ENCODE measurements around the gene CYGB. TPM values are rescaled to one million over a fixed set of nuclear protein-coding genes. Genes with fewer than 3 reads are reported as not detected.

Gene CYGB
- total RNA-seq, 1 experiment from 2014 or later = 0.62 TPM

DNA sequence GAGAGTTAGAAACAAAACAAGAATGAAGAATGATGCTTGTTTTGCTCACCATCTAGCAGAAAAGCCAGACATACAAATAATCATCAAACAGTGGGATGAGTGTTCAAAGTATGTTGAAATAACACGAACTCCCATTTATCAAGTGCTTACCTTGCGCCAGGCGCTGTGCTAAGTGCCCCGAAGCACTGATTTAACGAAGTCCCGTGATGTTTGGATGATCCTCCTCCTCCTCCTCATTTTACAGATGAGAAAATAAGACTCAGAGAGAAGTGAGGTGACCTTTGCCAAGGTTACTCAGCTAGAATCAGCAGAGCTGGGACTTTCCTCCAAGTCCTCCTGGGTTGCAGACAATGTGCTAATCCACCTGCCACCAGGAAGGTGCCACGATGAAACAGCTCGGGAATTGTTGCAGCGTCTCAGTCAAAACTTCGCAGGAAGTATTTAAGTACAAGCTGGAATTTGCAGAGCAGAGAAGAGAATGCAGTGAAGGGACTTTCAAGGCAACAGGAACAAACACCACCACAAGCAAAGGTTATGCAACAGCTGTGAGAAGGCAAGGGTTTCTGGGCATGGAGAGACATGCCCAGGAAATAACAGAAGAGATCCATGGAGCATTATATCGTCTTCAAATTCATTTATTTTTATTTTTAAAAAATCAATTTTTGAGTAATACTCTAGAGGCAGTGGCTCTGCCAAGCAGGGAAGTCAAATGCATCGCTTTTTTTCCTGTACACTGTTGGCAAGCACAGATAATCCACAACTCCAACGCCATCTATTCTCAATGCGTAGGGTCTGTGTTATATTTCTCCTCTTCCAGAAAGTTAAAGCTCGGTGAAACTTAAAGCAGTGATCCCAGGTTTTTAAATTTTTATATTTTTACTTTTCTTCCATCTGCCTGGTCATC is 13.5 kb upstream of the CYGB start:
- no peak for DNase-seq (ENCODE audit: low read depth)

GRCh38 chr17:76549539-76549938 is 12.0 kb upstream of the CYGB start:
- no peak for DNase-seq (ENCODE audit: low read depth)

GRCh38 chr17:76549215-76549518 is 11.7 kb upstream of the CYGB start:
- DNase-seq (ENCODE audit: low read depth) = no peak

GRCh38 chr17:76548378-76549214 is 11.1 kb upstream of the CYGB start:
- DNase-seq (ENCODE audit: low read depth) = no peak

- DNase-seq (ENCODE audit: low read depth) = no peak
Measured at GRCh38 chr17:76547642-76548202, 10.2 kb upstream of the CYGB start.

DNA sequence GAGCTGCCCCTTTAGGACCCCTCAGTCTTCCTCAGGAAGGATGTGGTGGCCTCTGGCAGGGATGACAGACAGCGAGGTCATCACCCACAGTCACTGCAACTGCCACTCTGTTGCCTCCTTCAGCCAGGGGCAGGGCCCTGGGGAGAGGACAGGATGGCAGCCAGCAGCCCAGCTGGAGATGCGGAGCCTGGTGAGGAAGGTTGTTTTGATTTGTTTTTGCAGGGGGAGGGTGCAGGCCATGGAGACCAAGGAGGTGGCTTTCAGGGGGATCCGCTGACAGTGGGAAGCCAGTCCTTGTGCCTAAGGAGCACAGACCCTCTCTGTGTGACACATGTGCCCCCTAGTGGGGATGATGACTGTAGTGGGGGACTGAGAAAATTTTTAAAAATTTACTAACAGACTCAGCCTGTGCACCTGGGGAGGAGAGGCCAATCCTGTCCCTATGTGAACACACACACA is 9.7 kb upstream of the CYGB start:
- DNase-seq (ENCODE audit: low read depth) = peak; percentile 82

DNA sequence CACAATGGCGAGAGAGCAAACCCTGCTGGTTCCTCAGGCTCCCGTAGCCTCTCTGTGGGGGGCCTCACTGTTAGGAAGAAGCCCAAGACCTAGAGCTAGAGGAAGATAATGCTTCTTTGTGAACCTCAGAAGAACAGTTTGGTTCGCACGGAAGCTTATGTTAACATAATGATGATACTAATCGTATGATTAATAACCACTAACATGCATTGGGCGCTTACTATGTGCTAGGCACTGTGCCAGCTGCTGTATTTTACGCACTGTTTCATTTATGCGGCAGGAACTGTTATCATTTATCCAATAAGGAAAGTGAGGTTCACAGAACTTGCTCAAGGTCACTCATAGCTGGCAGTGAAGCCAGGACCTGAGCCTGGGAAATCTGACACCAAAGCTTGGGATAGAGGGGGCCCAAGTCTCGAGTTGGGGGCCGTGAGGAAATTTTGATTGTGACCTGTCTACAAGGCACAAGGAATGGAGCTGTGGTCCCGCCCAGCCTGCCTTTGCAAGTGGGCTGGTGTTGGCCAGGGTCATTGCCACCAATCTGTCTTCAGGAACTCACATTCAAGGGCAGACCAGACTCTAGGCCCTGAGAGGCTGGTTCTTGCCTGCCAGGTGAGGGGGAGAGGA is 9.2 kb upstream of the CYGB start:
- DNase-seq (ENCODE audit: low read depth) = peak; percentile 95

DNA sequence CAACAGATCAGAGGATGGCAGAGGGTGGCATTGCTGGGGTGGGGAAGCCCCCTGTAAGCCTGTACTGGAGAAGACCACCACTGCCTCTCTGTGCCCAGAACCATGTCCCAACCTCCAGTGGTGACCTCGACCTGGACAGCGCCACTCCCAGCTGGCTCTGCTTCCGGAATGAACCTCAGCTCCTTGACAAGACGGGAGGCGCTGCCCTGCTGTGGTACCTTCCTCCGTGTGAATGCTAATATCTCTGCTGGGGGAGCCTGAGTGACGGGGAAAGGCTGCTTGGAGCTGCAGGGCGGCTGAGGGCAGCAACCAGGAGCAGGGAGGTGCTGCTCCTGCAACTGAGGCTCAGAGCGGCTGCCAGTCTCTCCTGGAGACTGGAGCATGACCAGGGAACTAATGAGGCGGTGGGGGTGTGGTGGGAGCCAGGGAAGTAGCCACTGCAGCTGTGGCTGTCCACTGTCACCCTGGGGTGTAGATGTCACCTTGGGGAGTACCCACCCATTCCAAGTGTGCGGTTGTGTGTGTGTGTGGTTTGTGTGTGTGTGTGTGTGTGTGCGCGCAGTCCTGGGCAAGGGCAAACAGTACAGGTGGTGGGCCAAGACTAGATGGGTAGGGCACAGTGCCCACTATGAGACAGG is 8.5 kb upstream of the CYGB start:
- no peak for DNase-seq (ENCODE audit: low read depth)

- DNase-seq (ENCODE audit: low read depth) = no peak
Measured at GRCh38 chr17:76544546-76545365, 7.2 kb upstream of the CYGB start.

GRCh38 chr17:76543826-76544545 is 6.5 kb upstream of the CYGB start:
- no peak for DNase-seq (ENCODE audit: low read depth)

DNA sequence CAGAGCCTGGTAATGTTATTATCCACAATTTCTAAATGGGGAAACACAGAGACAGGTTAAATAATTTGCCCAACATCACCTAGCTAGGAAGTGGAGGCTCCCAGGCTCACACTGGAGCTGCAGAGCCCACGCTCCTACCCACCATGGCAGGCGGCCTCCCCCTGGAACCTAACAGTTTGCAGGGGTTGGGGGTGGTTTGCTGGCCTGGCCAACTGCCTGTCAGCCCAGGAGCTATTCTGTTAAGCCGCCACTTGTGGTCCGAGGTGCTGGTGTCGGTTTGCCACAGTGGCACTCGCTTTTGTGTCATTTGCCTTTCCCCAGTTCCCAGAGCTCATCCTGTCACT is 5.9 kb upstream of the CYGB start:
- no peak for DNase-seq (ENCODE audit: low read depth)

- no peak for DNase-seq (ENCODE audit: low read depth)
Measured at GRCh38 chr17:76542984-76543383, 5.5 kb upstream of the CYGB start.

DNA sequence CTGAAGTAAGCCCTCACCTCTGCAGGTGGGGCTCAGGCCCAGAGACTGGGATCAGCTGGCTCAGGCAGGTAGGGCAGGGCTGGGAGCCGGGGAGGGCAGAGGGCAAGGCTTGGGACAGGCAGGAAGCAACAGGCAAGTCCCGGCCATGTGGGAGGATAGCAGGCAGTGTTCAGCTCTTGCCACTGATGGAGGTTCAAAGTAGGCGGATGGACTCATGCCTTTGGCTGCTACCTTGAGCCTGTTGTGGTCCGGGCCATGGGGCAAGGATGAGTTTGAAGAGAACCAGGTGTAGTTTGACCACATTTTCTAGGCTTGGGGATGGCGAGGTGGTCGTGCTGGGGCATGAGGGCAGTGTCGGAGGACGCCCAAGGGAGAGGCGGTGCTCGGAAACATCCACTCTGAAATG is 5.1 kb upstream of the CYGB start:
- no peak for DNase-seq (ENCODE audit: low read depth)

GRCh38 chr17:76541739-76542454 is 4.4 kb upstream of the CYGB start:
- DNase-seq (ENCODE audit: low read depth) = no peak

- peak; percentile 67 for DNase-seq (ENCODE audit: low read depth)
Measured at GRCh38 chr17:76540381-76541300, 3.1 kb upstream of the CYGB start.

DNA sequence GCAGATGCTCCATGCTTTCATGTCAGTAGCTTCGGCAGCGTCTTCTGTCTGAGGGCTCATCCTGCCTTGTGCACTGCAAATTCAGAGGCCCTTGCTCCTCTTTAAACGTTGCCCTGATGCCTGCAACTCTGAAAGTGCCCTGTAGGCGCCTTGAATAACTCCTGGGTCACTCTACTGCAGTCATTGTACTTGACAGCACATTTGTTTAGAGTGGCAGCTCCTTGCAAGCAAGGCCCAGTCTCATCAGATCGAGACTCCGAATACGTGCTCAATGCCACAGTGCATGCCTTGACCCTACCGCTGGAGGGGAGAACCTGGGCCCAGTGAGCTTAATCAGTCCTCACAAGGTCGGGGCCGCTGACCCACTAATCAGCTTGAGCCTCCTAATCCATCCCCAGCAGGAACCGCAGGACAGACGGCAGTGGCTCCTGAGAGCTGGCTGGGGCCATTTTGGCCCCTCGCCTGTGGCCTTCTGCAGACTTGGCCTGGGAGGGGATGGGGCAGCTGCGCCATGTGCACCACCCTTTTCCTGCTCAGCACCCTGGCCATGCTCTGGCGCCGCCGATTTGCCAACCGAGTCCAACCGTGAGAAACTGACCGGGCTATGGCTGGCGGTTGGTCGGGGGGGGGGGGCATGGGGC is 2.2 kb upstream of the CYGB start, which contains the start of gene PRCD:
PRCD (plus strand) TSS at position 414 of the 641 bp plus-strand sequence; CDS start at position 512, 98 bp downstream.
- DNase-seq (ENCODE audit: low read depth) = no peak

DNA sequence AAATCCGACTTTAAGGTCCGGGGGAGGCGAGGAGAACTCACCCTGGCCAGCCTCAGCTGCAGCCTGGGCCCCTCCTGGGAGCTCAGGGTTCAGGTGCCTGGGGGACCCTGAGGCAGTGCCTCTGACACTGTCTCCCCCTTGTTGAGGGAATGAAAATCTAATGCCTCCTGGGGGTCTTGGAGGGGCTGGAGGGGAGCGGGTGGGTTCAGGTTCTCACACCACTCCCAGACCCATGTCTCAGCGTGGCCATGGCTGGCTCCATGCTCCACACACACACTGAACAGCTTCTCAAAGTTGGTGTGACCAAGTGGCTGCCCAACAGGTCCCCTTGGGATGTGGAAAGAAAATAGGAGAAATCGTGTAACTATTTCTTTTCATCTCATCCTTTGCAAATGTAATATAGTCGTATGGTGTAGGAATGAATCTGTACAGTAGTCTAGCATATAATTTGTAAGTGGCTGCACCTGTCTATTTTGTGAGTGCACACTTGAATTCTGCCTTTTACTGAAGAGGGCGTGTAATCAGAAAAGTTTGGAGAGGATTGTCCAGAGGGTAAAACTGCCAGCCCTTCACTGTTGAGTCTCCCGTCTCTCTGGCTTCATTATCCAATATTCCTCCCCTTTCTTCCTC is 1.5 kb upstream of the CYGB start:
- DNase-seq (ENCODE audit: low read depth) = no peak
